ENCODE results near the gene WDR41.

DNA sequence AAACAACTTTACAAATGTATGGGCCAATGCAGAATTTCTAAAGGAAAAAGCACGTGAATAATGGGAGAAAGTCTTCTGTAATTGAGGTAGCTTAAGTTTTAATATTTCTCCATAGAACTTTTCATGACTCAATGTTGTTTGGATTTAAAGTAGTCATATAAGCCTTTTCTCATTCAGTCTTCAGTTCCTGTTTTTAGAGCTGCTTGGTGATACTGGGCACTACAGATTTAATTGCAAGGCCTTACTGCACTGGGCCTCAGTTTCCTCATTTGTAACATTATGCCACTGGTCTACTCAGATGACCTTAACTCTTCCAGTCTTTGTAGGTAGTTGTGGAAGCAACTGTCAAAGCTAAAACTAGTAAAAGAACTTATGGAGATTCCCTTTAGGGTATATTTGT lies 60.4 kb downstream of the WDR41 start:
- TF ChIP-seq, protein P1, sequence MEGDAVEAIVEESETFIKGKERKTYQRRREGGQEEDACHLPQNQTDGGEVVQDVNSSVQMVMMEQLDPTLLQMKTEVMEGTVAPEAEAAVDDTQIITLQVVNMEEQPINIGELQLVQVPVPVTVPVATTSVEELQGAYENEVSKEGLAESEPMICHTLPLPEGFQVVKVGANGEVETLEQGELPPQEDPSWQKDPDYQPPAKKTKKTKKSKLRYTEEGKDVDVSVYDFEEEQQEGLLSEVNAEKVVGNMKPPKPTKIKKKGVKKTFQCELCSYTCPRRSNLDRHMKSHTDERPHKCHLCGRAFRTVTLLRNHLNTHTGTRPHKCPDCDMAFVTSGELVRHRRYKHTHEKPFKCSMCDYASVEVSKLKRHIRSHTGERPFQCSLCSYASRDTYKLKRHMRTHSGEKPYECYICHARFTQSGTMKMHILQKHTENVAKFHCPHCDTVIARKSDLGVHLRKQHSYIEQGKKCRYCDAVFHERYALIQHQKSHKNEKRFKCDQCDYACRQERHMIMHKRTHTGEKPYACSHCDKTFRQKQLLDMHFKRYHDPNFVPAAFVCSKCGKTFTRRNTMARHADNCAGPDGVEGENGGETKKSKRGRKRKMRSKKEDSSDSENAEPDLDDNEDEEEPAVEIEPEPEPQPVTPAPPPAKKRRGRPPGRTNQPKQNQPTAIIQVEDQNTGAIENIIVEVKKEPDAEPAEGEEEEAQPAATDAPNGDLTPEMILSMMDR (IDR thresholded peaks at IDR 0.05; ENCODE audit: low read depth, low read length) = no peak
- TF ChIP-seq POLR2A (IDR thresholded peaks at IDR 0.05; ENCODE audit: extremely low read depth, insufficient read length) = no peak
